HG02943 (cell line): ENCODE results near the gene DESI2.
A peak's percentile ranks its signal among the peaks of the same experiment; 100 is the strongest.

Source experiments
- ATAC-seq: cut with Tn5 transposase; IDR thresholded peaks from one replicate; pipeline ENCODE4 v1.9.1; 2021; ENCODE audit warnings: mild to moderate bottlenecking, low read depth, moderate library complexity; ENCODE audit not compliant: unreplicated experiment

DESI2 gene

GRCh38 chr1:244652623-244653438 is at the start of gene DESI2:
Gene DESI2, plus strand, starts transcription at chr1:244653126. Its CDS starts 188 bp downstream, at chr1:244653314.
- ATAC-seq = peak; percentile 97

GRCh38 chr1:244603498-244603897 is 49.4 kb upstream of the DESI2 start:
- no peak for ATAC-seq

- no peak for ATAC-seq
Observed at GRCh38 chr1:244605835-244606370, 47.0 kb upstream of the DESI2 start.

- no peak for ATAC-seq
Observed at GRCh38 chr1:244614113-244614836, 38.7 kb upstream of the DESI2 start.

- ATAC-seq = no peak
Observed at GRCh38 chr1:244614879-244615278, 38.0 kb upstream of the DESI2 start.

- ATAC-seq = no peak
Observed at GRCh38 chr1:244615301-244615700, 37.6 kb upstream of the DESI2 start.

GRCh38 chr1:244626709-244627108 is 26.2 kb upstream of the DESI2 start:
- ATAC-seq = no peak

- ATAC-seq = no peak
Observed at GRCh38 chr1:244628789-244629188, 24.1 kb upstream of the DESI2 start.

- no peak for ATAC-seq
Observed at GRCh38 chr1:244633140-244633539, 19.8 kb upstream of the DESI2 start.

- ATAC-seq = no peak
Observed at GRCh38 chr1:244634546-244634945, 18.4 kb upstream of the DESI2 start.

- ATAC-seq = no peak
Observed at GRCh38 chr1:244636488-244637259, 16.3 kb upstream of the DESI2 start.

- no peak for ATAC-seq
Observed at GRCh38 chr1:244639561-244639960, 13.4 kb upstream of the DESI2 start.

- no peak for ATAC-seq
Observed at GRCh38 chr1:244640917-244641316, 12.0 kb upstream of the DESI2 start.

- no peak for ATAC-seq
Observed at GRCh38 chr1:244642526-244642925, 10.4 kb upstream of the DESI2 start.

GRCh38 chr1:244642988-244643387 is 9.9 kb upstream of the DESI2 start:
- ATAC-seq = no peak

- no peak for ATAC-seq
Observed at GRCh38 chr1:244645414-244645813, 7.5 kb upstream of the DESI2 start.

GRCh38 chr1:244645890-244646289 is 7.0 kb upstream of the DESI2 start:
- no peak for ATAC-seq

GRCh38 chr1:244647819-244648218 is 5.1 kb upstream of the DESI2 start:
- ATAC-seq = no peak

GRCh38 chr1:244651956-244652622 is 837 bp upstream of the DESI2 start:
- ATAC-seq = no peak

- ATAC-seq = no peak
Observed at GRCh38 chr1:244653439-244654107, 647 bp downstream of the DESI2 start.
